OCI-LY3 (cell line): Measurements from ENCODE around the gene MFSD6.

ENCODE experiments used
- CTCF ChIP-seq: fragments of 200-600, 300-600 bp; sonication (generic); IDR thresholded peaks from 2 replicates; pipeline ENCODE4 v1.5.1; 2014; ENCODE audit warnings: antibody characterized with exemption, low read length, low read depth
- EZH2phosphoT487 ChIP-seq: fragments of 200-600 bp; shearing (Covaris generic); IDR thresholded peaks from 2 replicates; pipeline ENCODE4 v1.6.1; 2018; ENCODE audit warnings: antibody characterized with exemption, mixed run types, low read depth

GRCh38 chr2:190478572-190479195 is 70.5 kb downstream of the MFSD6 start:
- TF ChIP-seq CTCF (no peak), EZH2phosphoT487 (no peak)
